HG02678 (cell line): Measurements from ENCODE around the gene CYP1A2.
A peak's percentile ranks its signal among the peaks of the same experiment; 100 is the strongest.

Experiments used
- ATAC-seq: cut with Tn5 transposase; IDR thresholded peaks from one replicate; pipeline ENCODE4 v1.9.1; 2021; ENCODE audit warnings: mild to moderate bottlenecking, moderate library complexity; ENCODE audit not compliant: unreplicated experiment

The CYP1A2 gene

GRCh38 chr15:74788042-74788682 is 39.5 kb downstream of the CYP1A2 start:
- ATAC-seq = no peak

- ATAC-seq = peak; percentile 38
Observed at GRCh38 chr15:74788683-74789151, 40.1 kb downstream of the CYP1A2 start.

- ATAC-seq = no peak
Observed at GRCh38 chr15:74789171-74789631, 40.6 kb downstream of the CYP1A2 start.

GRCh38 chr15:74789741-74790079 is 41.1 kb downstream of the CYP1A2 start:
- ATAC-seq = no peak

- ATAC-seq = no peak
Observed at GRCh38 chr15:74790080-74790916, 41.7 kb downstream of the CYP1A2 start.

- ATAC-seq = no peak
Observed at GRCh38 chr15:74791007-74791406, 42.4 kb downstream of the CYP1A2 start.

- no peak for ATAC-seq
Observed at GRCh38 chr15:74791667-74792066, 43.0 kb downstream of the CYP1A2 start.

- ATAC-seq = no peak
Observed at GRCh38 chr15:74792227-74793016, 43.8 kb downstream of the CYP1A2 start.

GRCh38 chr15:74793135-74794028 is 44.7 kb downstream of the CYP1A2 start:
- no peak for ATAC-seq

- ATAC-seq = no peak
Observed at GRCh38 chr15:74794248-74794969, 45.8 kb downstream of the CYP1A2 start.

- no peak for ATAC-seq
Observed at GRCh38 chr15:74794970-74795349, 46.3 kb downstream of the CYP1A2 start.

- ATAC-seq = no peak
Observed at GRCh38 chr15:74795966-74796625, 47.5 kb downstream of the CYP1A2 start.

- ATAC-seq = no peak
Observed at GRCh38 chr15:74798388-74799254, 50.0 kb downstream of the CYP1A2 start.

- ATAC-seq = no peak
Observed at GRCh38 chr15:74799255-74799855, 50.7 kb downstream of the CYP1A2 start.

- peak; percentile 78 for ATAC-seq
Observed at GRCh38 chr15:74799856-74800558, 51.4 kb downstream of the CYP1A2 start.

- no peak for ATAC-seq
Observed at GRCh38 chr15:74800559-74801094, 52.0 kb downstream of the CYP1A2 start.
